Left forelimb (tissue), 1 donor: ENCODE results near the gene MTHFS.
"Not testable (repeated sequence)": the region's sequence is repeated elsewhere in the genome, so short reads cannot be mapped to it uniquely, and the experiment has no call there.

Experiments used
- DNase-seq: peaks from one replicate; pipeline ENCODE4 v3.0.0-alpha.2; 2018; ENCODE audit warnings: low spot score

MTHFS gene

GRCh38 chr15:79915776-79916501 is 19.1 kb upstream of the MTHFS start:
- DNase-seq = not testable (repeated sequence)

GRCh38 chr15:79914728-79915127 is 17.9 kb upstream of the MTHFS start:
- DNase-seq = no peak

DNA sequence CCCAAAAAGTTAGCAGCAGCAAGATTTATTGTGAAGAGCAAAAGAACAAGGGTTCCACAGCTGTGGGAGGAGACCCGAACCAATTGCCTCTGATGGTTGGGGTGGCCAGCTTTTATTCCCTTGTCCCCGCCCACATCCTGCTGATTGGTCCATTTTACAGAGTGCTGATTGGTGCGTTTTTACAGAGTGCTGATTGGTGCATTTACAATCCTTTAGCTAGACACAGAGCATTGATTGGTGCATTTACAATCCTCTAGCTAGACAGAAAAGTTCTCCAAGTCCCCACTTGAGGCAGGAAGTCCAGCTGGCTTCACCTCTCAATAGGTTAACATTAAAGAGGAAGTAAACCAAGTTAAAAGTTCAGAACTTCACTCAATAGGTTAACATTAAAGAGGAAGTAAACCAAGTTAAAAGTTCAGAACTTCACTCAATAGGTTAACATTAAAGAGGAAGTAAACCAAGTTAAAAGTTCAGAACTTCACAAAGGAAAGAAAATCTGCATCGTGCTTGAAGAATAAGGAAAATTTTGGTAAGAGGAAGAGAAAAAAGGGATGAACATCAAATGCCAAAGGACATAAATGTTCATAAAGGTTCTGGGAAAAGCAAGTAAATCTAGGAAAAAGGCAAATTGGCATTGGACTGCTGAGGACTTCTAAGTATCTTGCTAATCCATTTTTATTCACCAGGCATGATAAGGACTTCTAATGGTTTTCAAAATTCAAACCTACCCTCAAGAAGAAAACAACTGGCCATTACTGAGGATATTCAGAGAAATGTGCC is 12.9 kb upstream of the MTHFS start:
- DNase-seq = not testable (repeated sequence)

GRCh38 chr15:79904271-79904670 is 7.5 kb upstream of the MTHFS start:
- no peak for DNase-seq

GRCh38 chr15:79903626-79904025 is 6.8 kb upstream of the MTHFS start:
- no peak for DNase-seq

- no peak for DNase-seq
Observed at GRCh38 chr15:79903144-79903543, 6.3 kb upstream of the MTHFS start.

GRCh38 chr15:79901958-79902357 is 5.1 kb upstream of the MTHFS start:
- no peak for DNase-seq

- DNase-seq = not testable (repeated sequence)
Observed at GRCh38 chr15:79900818-79901378, 4.1 kb upstream of the MTHFS start.

- DNase-seq = no peak
Observed at GRCh38 chr15:79900087-79900486, 3.3 kb upstream of the MTHFS start.

- DNase-seq = not testable (repeated sequence)
Observed at GRCh38 chr15:79898786-79899185, 2.0 kb upstream of the MTHFS start.

DNA sequence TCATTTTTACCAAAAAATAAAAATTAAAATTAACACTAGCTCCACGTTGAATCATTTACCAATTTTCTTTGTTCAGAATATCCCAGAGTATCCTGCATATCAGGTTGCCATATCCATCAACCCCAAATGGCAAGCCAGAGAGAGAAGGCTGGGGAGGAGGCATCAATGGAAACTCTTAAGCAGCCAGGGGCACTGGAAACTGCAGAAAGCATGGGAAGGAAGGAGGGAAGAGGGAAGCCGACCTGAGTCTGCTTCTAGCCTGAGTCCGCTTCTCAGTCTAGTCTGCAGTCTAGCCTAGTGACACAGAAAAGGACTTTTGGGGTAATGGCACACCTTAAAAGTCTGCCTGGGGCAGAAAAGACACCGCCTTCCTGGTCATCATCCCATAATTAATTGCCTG is 1.6 kb upstream of the MTHFS start:
- no peak for DNase-seq

DNA sequence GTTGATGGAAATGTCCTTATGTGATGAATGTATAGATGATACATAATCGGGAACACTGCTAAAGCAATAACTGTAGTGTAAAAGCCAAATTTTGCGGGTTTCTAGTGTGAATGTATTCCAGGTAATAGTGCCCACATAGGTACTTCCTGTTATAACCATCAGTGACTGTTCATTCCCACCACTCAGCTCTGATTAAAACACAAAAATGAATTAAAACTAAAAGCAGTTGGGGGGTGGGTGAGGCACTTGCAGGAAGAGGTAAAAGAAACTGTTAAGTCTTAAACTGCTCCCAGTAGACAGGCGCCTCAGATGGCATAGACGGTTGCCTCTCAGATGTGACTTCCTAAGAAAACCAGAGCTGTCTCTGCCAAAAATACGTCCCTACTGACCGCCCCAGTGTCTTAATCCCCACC is 893 bp upstream of the MTHFS start:
- no peak for DNase-seq

- no peak for DNase-seq
Observed at GRCh38 chr15:79897380-79897678, 515 bp upstream of the MTHFS start.

DNA sequence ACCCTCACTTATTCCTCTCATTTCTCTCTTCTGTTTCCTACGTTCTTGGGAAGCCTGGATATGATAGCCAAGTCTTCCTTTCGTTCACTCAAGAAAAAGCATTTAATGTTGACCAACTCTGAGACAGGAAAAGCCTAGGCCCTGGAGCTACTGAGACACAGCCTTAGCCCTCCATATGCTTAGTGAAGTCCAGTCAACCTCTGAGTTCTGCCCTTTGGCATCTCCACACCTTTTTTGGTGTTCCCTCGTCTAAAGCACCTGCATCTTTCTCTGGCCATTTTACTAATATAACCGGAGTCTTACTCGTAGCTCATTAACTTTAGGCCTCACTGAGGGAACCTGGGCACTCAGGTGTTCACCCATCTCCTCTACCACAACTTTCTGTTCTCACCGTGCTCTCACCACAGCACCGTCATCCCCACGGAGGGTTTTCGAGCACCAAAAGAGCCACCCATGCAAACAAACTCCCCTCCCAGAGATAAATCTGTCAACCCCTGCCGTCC is 632 bp downstream of the MTHFS start:
- no peak for DNase-seq

GRCh38 chr15:79887054-79887930 is 9.5 kb downstream of the MTHFS start:
- no peak for DNase-seq

GRCh38 chr15:79886124-79886523 is 10.7 kb downstream of the MTHFS start:
- DNase-seq = no peak

DNA sequence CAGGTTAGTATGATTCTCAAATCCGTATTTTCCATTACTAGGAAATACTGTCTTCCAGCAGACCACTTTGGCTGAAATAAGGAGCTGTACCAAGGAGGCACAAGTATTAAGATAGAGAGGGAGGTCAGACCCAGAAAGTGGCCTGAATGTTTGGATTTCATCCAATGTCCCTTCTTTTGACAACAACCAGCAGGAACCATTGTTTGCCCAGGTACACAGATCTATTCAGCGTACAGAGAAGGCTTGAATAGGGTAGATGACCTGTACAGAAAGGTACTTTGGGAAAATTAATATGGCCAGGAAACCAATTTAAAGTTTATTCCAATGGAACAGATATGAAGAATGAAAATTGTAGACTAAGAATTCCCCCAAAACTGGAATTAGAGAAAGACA is 12.6 kb downstream of the MTHFS start:
- no peak for DNase-seq

DNA sequence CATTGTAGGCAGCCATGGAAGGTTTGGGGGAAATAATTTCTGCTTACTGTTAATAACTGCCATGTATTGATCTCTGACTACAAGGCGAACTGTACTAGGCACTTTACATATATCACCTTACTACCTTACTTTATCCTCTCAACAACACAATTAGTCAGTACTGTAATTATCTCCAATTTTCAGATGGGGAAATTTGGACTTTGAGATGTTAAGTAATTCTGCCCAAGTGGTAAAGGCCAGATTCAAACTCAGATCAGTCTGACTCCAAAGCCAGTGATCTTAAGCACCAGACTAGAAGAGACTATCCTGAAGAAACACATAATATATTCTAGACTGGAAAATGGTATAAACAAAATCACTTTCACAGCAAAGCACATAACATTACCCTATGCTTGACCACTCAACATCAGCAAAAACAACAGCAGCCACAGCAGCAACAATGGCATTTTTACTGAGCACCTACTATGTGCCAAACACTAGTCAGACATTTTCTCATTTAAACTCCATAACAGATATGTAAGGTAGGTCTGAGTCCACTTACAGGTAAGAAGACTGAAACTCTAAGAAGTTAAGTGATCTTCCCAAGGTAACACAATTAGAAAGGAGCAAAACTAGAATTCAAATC is 13.1 kb downstream of the MTHFS start:
- DNase-seq = no peak

DNA sequence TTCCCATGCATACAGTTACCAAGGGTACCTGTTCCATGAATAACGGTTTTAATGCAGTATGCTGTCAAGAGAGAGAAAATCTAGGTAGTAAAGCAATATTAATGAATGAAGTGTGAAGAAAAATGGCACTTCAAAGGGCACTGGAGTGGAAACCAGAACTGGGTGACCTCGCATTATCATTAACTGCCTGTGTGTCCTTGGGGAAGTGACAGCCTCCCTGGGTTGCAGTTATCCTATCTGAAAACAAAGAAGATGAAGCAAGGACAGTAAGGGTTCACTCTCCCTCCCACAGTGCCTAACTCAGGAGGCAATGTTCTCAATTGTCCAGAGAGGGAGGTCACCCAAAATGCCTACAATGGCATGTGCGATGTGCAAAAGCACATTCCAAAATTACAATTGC is 15.1 kb downstream of the MTHFS start:
- no peak for DNase-seq

GRCh38 chr15:79881254-79881653 is 15.6 kb downstream of the MTHFS start:
- DNase-seq = no peak

GRCh38 chr15:79878078-79878705 is 18.6 kb downstream of the MTHFS start:
- DNase-seq = no peak
